Activated CD8-positive, alpha-beta memory T cell treated with anti-CD3 and anti-CD28 coated beads, Interleukin-2, amount 50 U/mL, for 1 hour (primary cell): ENCODE data around the gene CLDND2.

ENCODE experiments used
- DNase-seq: peaks from one replicate; pipeline ENCODE4 v3.0.0-alpha.2; 2020; ENCODE audit errors: extremely low read depth

CLDND2 gene

GRCh38 chr19:51382004-51382403, 13.2 kb upstream of the CLDND2 start:
- no peak for DNase-seq

GRCh38 chr19:51380379-51380778, 11.6 kb upstream of the CLDND2 start:
- no peak for DNase-seq

- no peak for DNase-seq
These were observed 8.6 kb upstream of the CLDND2 start for GRCh38 chr19:51377422-51377821.

GRCh38 chr19:51375504-51376221, 6.9 kb upstream of the CLDND2 start:
- no peak for DNase-seq

GRCh38 chr19:51372649-51373504, 4.1 kb upstream of the CLDND2 start, which contains the start of gene NKG7:
NKG7 (minus strand) TSS chr19:51372654; CDS start chr19:51372535, 119 bp downstream.
- DNase-seq: peak; percentile 62

GRCh38 chr19:51372021-51372648, 3.3 kb upstream of the CLDND2 start:
- DNase-seq: no peak

- DNase-seq: no peak
These were observed 2.4 kb upstream of the CLDND2 start for GRCh38 chr19:51371186-51371690.

- no peak for DNase-seq
These were observed 1.4 kb upstream of the CLDND2 start for GRCh38 chr19:51370230-51370629.

- peak; percentile 84 for DNase-seq
These were observed 1.0 kb downstream of the CLDND2 start for GRCh38 chr19:51367565-51368365.

GRCh38 chr19:51367255-51367564, 1.6 kb downstream of the CLDND2 start:
- no peak for DNase-seq

- DNase-seq: peak; percentile 86
These were observed 2.2 kb downstream of the CLDND2 start for GRCh38 chr19:51366389-51367254.

GRCh38 chr19:51365965-51366388, 2.8 kb downstream of the CLDND2 start, which contains the start of gene ETFB:
ETFB (minus strand) TSS chr19:51366388; CDS start chr19:51366326, 62 bp downstream.
- DNase-seq: no peak

GRCh38 chr19:51365211-51365964, 3.4 kb downstream of the CLDND2 start:
- no peak for DNase-seq

GRCh38 chr19:51364200-51365106, 4.3 kb downstream of the CLDND2 start:
- DNase-seq: no peak

GRCh38 chr19:51361239-51361638, 7.6 kb downstream of the CLDND2 start:
- no peak for DNase-seq

GRCh38 chr19:51359294-51359693, 9.5 kb downstream of the CLDND2 start:
- DNase-seq: no peak

- no peak for DNase-seq
These were observed 10.9 kb downstream of the CLDND2 start for GRCh38 chr19:51357952-51358351.

- DNase-seq: no peak
These were observed 12.5 kb downstream of the CLDND2 start for GRCh38 chr19:51356159-51356801.
